Adrenal gland (tissue), 12 donors: ENCODE results near the gene SPPL2A. TPM values are rescaled to one million over a fixed set of nuclear protein-coding genes. Genes with fewer than 3 reads are reported as not detected.
"Not testable (repeated sequence)": the region's sequence is repeated elsewhere in the genome, so short reads cannot be mapped to it uniquely, and the experiment has no call there.

ENCODE experiments used
- DNase-seq, 7 donors: peaks; one replicate each; pipeline ENCODE4 v3.0.0-alpha.2; 2019 to 2020
- H3K27ac ChIP-seq, 5 donors: fragments of 200-600 bp; sonication (generic) in 4 of 5; 1 replicate in 3 of 5; 2 replicates in 2 of 5; pipeline versions ENCODE4 v1.5.1 to v1.8.0; 2016 to 2020; ENCODE audit warnings: mild to moderate bottlenecking in 1 of 5
- H3K27me3 ChIP-seq: fragments of 200-600 bp; 2 replicates; pipeline ENCODE4 v1.8.0; 2021
- H3K36me3 ChIP-seq, 2 donors: fragments of 200-600 bp; replicated peaks in 1 of 2; 1 replicate in 1 of 2; 2 replicates in 1 of 2; pipeline versions ENCODE4 v1.5.1 to v1.8.0; 2018 to 2022
- H3K4me1 ChIP-seq, 2 donors: fragments of 200-600 bp; replicated peaks in 1 of 2; 1 replicate in 1 of 2; 2 replicates in 1 of 2; pipeline versions ENCODE4 v1.5.1 to v1.8.0; 2018 to 2021
- H3K4me3 ChIP-seq, 4 donors: fragments of 200-600 bp; sonication (generic) in 3 of 4; one replicate each; pipeline ENCODE4 v1.5.1; 2016 to 2018
- H3K9me3 ChIP-seq, 3 donors: fragments of 200-600 bp; sonication (generic) in 1 of 3; replicated peaks in 1 of 3; 1 replicate in 2 of 3; 2 replicates in 1 of 3; pipeline versions ENCODE4 v1.5.1 to v1.8.0; 2016 to 2021
- POLR2A ChIP-seq, 2 donors: fragments of 450-650 bp; IDR thresholded peaks; one replicate each; pipeline ENCODE4 v1.6.1; 2017; ENCODE audit warnings: antibody characterized with exemption in 2 of 2, mild to moderate bottlenecking in 2 of 2, moderate library complexity in 1 of 2
- WGBS, 4 donors: extraction: QIAGEN DNeasy Blood & Tissue Kit in 2 of 4; methylation state at CpG; one replicate each; pipeline versions ENCODE4 v1.1.5 to v1.1.7; 2013 to 2017; 5-methylcytosine and 5-hydroxymethylcytosine counted together
- intact Hi-C, 2 donors: fragments of 100-400 bp; cut with DNase I; formaldehyde crosslinking; loops; one replicate each; pipeline versions ENCODE4 v1.14.1 to v1.15.0; 2022 to 2023
- polyA plus RNA-seq, 3 donors: library from polyadenylated mRNA; stranded (reverse); fragments of 200-250 nt in 2 of 3; fragments of 350-450 nt in 1 of 3; fragmentation: Illumina TruSeq in 1 of 3; extraction: RNeasy Lipid Tissue Mini Kit (QIAGEN cat#74804) in 1 of 3; gene quantifications; one replicate each; pipeline ENCODE4 v1.2.3, GENCODE V29; 2013 to 2014
- total RNA-seq, 9 donors: library from RNA; depleted of rRNA in 4 of 9; stranded (reverse); fragments of >200 nt in 4 of 9; fragments of 120-200 nt in 1 of 9; fragmentation: NEBNext Ultra II Directional in 1 of 9; extraction: Animal tissue kit (Norgen Biotek cat#: 25700) in 1 of 9; gene quantifications; one replicate each; pipeline versions ENCODE4 v1.1.0 to v1.2.4, GENCODE V29; 2013 to 2023
- TF ChIP-seq, protein P1 (sequence below), 6 experiments: fragments of 450-650 bp in 4 of 6; fragments of 200-600 bp in 2 of 6; sonication (generic) in 1 of 6; IDR thresholded peaks; 1 replicate in 5 of 6; 2 replicates in 1 of 6; pipeline versions ENCODE4 v1.5.1 to v1.8.0; 2016 to 2021; ENCODE audit warnings: antibody characterized with exemption in 6 of 6, mild to moderate bottlenecking in 2 of 6, moderate library complexity in 1 of 6
- donor health status: healthy with polysubstance abuse.
- donor health status: Bipolar disorder and iron deficiency.
- donor health status: DM: yes; HTN: yes; CAD: no.
- donor health status: DM: no; HTN: no; CAD: no.
- donor health status: DM: no; HTN: no; CAD: no.
- donor health status: DM: yes; HTN: yes; CAD: no.

SPPL2A gene
- total and polyA plus RNA-seq, 12 donors = 23.3 to 378 (median 127) TPM

DNA sequence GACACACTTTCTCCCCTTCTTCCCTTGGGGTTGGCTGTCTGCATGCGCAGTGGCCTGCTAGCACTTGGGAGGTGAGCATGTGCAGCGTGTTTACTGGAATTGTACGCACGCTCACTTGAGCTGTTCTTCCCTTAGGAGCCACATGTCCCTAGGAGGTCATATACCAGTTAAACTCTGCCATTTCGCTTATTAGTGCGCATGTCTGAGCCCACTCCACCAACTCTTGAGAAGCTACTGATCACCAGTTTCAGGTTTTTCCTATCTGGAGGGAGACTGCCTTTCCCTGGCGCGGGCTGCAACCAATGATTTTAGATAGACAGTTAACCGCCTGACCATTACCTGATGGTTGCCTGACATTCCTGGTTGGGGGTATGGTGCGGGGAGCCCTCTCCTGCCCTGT is 47.6 kb upstream of the SPPL2A start:
- no peak for DNase-seq
- 92 to 95% (median 94%) methylated on average over 9 to 10 of the region's 10 CpGs for WGBS, 4 donors
- H3K4me3 ChIP-seq = no peak overlapping the region
- H3K27ac ChIP-seq = no peak overlapping the region
- no peaks in the 10 kb centered on the region for H3K9me3 ChIP-seq
- no peaks in the 10 kb centered on the region for H3K4me1 ChIP-seq
- TF ChIP-seq, protein P1, sequence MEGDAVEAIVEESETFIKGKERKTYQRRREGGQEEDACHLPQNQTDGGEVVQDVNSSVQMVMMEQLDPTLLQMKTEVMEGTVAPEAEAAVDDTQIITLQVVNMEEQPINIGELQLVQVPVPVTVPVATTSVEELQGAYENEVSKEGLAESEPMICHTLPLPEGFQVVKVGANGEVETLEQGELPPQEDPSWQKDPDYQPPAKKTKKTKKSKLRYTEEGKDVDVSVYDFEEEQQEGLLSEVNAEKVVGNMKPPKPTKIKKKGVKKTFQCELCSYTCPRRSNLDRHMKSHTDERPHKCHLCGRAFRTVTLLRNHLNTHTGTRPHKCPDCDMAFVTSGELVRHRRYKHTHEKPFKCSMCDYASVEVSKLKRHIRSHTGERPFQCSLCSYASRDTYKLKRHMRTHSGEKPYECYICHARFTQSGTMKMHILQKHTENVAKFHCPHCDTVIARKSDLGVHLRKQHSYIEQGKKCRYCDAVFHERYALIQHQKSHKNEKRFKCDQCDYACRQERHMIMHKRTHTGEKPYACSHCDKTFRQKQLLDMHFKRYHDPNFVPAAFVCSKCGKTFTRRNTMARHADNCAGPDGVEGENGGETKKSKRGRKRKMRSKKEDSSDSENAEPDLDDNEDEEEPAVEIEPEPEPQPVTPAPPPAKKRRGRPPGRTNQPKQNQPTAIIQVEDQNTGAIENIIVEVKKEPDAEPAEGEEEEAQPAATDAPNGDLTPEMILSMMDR (IDR thresholded peaks at IDR 0.05) = no peak
- no peak for TF ChIP-seq POLR2A (IDR thresholded peaks at IDR 0.05)
- no peaks in the 10 kb centered on the region for H3K27me3 ChIP-seq
- no peaks in the 10 kb centered on the region for H3K36me3 ChIP-seq
- intact Hi-C loops = no loop called here

DNA sequence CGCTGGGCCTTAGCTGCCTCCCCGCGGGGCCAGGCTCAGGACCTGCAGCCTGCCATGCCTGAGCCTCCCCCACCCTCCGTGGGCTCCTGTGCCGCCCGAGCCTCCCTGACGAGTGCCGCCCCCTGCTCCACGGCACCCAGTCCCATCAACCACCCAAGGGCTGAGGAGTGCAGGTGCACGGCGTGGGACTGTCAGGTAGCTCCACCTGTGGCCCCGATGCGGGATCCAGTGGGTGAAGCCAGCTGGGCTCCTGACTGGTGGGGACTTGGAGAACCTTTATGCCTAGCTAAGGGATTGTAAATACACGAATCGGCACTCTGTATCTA is 46.6 kb upstream of the SPPL2A start:
- intact Hi-C loops, DNase-seq, H3K27ac ChIP-seq, H3K4me3 ChIP-seq, H3K27me3 ChIP-seq, H3K4me1 ChIP-seq, H3K9me3 ChIP-seq, H3K36me3 ChIP-seq: not testable (repeated sequence)
- WGBS, 4 donors = 97 to 100% (median 97%) methylated on average over 2 to 15 of the region's 15 CpGs

DNA sequence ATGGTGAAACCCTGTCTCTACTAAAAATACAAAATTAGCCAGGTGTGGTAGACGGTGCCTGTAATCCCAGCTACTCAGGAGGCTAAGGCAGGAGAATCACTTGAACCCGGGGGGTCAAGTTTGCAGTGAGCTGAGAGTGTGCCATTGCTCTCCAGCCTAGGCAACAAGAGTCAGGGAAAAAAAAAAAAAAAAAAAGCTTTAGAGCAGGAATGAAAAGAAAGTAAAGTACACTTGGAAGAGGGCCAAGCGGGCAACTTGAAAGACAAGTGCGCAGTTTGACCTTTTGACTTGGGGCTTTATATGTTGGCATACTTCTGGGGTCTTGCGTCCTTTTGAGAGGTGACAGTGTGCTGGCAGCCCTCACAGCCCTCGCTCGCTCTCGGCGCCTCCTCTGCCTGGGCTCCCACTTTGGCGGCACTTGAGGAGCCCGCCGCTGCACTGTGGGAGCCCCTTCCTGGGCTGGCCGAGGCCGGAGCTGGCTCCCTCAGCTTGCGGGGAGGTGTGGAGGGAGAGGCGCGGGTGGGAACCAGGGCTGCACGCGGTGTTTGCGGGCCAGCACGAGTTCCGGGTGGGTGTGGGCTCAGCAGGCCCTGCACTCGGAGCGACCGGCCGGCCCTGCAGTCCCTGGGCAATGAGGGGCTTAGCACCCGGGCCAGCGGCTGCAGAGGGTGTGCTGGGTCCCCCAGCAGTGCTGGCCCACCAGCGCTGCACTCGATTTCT is 46.1 kb upstream of the SPPL2A start:
- H3K4me3 ChIP-seq, DNase-seq, H3K36me3 ChIP-seq, H3K4me1 ChIP-seq, H3K27me3 ChIP-seq, H3K27ac ChIP-seq, H3K9me3 ChIP-seq, intact Hi-C loops: not testable (repeated sequence)
- 90 to 97% (median 95%) methylated on average over 15 to 30 of the region's 30 CpGs for WGBS, 4 donors

DNA sequence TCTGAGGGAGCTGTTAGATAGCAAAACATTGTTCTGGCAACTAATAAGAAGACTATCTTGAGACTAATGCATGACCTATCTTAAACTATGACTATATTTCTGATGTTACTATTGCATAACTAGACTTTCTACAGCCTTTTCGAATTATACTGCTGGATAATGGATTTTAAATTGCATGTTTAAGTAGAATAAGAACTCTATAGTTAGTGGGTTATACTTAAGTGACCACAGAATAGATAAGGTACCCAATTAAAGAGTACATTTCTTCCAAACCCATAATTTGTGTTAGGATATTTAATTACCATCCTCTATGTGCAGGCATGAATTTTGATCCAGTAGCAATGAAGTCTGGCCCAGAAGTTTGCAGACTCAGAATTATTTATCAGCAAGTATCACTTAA is 44.6 kb upstream of the SPPL2A start:
- Histone ChIP-seq H3K9me3 (no peaks in the 10 kb centered on the region), H3K36me3 (no peaks in the 10 kb centered on the region), H3K4me3 (no peak overlapping the region), H3K27me3 (no peaks in the 10 kb centered on the region), H3K4me1 (no peaks in the 10 kb centered on the region), H3K27ac (no peak overlapping the region)
- TF ChIP-seq, protein P1 (IDR thresholded peaks at IDR 0.05) = no peak
- TF ChIP-seq POLR2A (IDR thresholded peaks at IDR 0.05) = no peak
- WGBS, 4 donors = 55 to 66% (median 59%) methylated on average over 1 of the region's 1 CpG
- intact Hi-C loops = no loop called here
- no peak for DNase-seq

DNA sequence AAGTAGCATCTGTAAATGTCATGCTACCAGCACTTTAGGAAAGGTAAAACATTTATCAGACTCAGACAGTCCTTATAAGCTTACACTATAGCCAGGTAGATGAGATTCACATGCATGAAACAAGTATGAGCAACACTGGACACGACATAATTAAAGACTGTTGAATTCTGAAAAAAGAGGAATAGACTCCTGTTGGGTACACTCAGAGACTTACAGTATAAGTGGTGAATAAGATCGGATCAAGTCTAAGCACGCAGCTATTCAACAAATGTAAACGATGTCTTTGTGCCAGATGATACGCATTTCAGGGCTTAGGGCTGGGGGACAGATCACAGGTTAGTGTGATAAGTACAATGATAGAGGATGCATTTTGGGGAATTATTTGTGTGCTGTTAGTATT is 43.2 kb upstream of the SPPL2A start:
- intact Hi-C loops = no loop called here
- WGBS, 4 donors = 80 to 93% (median 82%) methylated on average over 5 of the region's 5 CpGs

DNA sequence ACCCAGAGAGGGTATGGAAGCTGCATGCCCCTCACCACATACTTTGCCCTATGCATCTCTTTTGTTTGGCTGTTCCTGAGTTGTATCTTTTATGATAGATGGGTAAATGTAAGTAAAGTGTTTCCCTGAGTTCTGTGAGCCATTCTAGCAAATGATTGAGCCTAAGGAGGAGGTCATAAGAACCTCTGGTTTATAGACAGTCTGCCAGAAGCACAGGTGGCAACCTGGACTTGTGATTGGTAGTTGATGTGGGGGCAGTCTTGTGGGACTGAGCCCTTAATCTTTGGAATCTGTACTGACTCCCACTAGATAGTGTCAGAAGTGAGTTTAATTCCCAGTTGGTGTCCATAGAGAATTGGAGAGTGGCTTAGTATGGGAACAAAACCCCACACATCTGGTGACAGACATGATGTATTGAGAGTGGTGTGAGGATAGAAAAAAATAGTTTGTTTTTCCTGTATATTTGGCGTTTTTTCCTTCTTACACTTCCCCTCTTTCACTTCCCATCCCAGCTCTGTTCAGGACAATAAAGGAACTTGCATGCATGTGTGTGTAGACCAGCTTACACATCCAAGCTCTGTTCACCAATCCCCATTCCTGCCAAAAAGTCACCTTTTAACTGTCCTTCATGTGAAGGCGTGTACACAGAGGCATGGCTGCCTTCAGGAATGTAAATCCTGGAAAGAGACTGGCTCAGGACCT is 38.1 kb upstream of the SPPL2A start:
- Histone ChIP-seq H3K27ac (no peak overlapping the region), H3K4me1 (no peaks in the 10 kb centered on the region), H3K27me3 (no peaks in the 10 kb centered on the region), H3K36me3 (no peaks in the 10 kb centered on the region), H3K9me3 (no peaks in the 10 kb centered on the region), H3K4me3 (no peak overlapping the region)
- intact Hi-C loops = no loop called here
- no peak for DNase-seq
- 60 to 73% (median 69%) methylated on average over 2 of the region's 2 CpGs for WGBS, 4 donors
- TF ChIP-seq, protein P1 (IDR thresholded peaks at IDR 0.05) = no peak
- TF ChIP-seq POLR2A (IDR thresholded peaks at IDR 0.05) = no peak

More for the DNA sequence above, 43.2 kb upstream of the SPPL2A start:
- H3K4me1 ChIP-seq = no peaks in the 10 kb centered on the region
- no peak overlapping the region for H3K4me3 ChIP-seq
- no peak overlapping the region for H3K27ac ChIP-seq
- H3K27me3 ChIP-seq = no peaks in the 10 kb centered on the region
- TF ChIP-seq POLR2A (IDR thresholded peaks at IDR 0.05) = no peak
- no peaks in the 10 kb centered on the region for H3K36me3 ChIP-seq
- DNase-seq = no peak
- no peaks in the 10 kb centered on the region for H3K9me3 ChIP-seq
